ENCODE data around the gene NUCB1. TPM values are rescaled to one million over a fixed set of nuclear protein-coding genes. Genes with fewer than 3 reads are reported as not detected.

Gene NUCB1
- total RNA-seq, 1 experiment from 2014 or later: 102 TPM

GRCh38 chr19:48958006-48958405, 57.9 kb downstream of the NUCB1 start:
- no peaks in the 10 kb centered on the region for H3K9me3 ChIP-seq (ENCODE audit: control insufficient read depth, insufficient read depth, low read depth, low read length)
- ATAC-seq: no peak
- ChIA-PET CTCF (no interaction called here), POLR2A (no interaction called here)
- DNase-seq (ENCODE audit: low read depth, low spot score): no peak
- H3K27me3 ChIP-seq (ENCODE audit: control insufficient read depth, insufficient read depth, low read length): no peaks in the 10 kb centered on the region
- intact Hi-C loops (cut with micrococcal nuclease; ENCODE audit: unreplicated experiment) (no loop called here), in situ Hi-C loops (cut with HindIII; ENCODE audit: low pct_unique_long_range_greater_than_20kb, low sequenced_read_pairs) (no loop called here)
- H3K4me1 ChIP-seq (ENCODE audit: control insufficient read depth, insufficient read depth, low read length): peaks cover 18% of the 10 kb centered on the region
- no peak overlapping the region for H3K27ac ChIP-seq (ENCODE audit: low read length)
- H3K4me3 ChIP-seq (ENCODE audit: low read depth in 2 of 2, low read length in 2 of 2): no peak overlapping the region
- no peaks in the 10 kb centered on the region for H3K36me3 ChIP-seq (ENCODE audit: control insufficient read depth, insufficient read depth, low read length)
- TF ChIP-seq REST (IDR thresholded peaks at IDR 0.05; ENCODE audit: insufficient read depth in 1 of 2, low read depth in 2 of 2, low read length in 1 of 2) (no peak), SIN3A (IDR thresholded peaks at IDR 0.05; ENCODE audit: borderline replicate concordance, insufficient read depth, low read depth, low read length) (no peak), POLR2AphosphoS5 (IDR thresholded peaks at IDR 0.05; ENCODE audit: low read depth, low read length) (no peak), CTCF (IDR thresholded peaks at IDR 0.05) (no peak), TCF7L2 (IDR thresholded peaks at IDR 0.05; ENCODE audit: low read depth, low read length) (no peak)
- BruUV-seq (replicated peaks): no TSS peak

- TF ChIP-seq SIN3A (IDR thresholded peaks at IDR 0.05; ENCODE audit: borderline replicate concordance, insufficient read depth, low read depth, low read length): no peak
- TF ChIP-seq TCF7L2 (IDR thresholded peaks at IDR 0.05; ENCODE audit: low read depth, low read length): no peak
- TF ChIP-seq POLR2AphosphoS5 (IDR thresholded peaks at IDR 0.05; ENCODE audit: low read depth, low read length): no peak
- BruUV-seq (replicated peaks): no TSS peak
- no peaks in the 10 kb centered on the region for H3K27me3 ChIP-seq (ENCODE audit: control insufficient read depth, insufficient read depth, low read length)
- no peaks in the 10 kb centered on the region for H3K9me3 ChIP-seq (ENCODE audit: control insufficient read depth, insufficient read depth, low read depth, low read length)
- no peak overlapping the region for H3K4me3 ChIP-seq (ENCODE audit: low read depth in 2 of 2, low read length in 2 of 2)
- H3K27ac ChIP-seq (ENCODE audit: low read length): no peak overlapping the region
- POLR2A ChIA-PET: interaction anchor here (0.6 kb wide), 2 partner anchors 17 to 73 kb away, joined by 5 to 7 read pairs; no protein-coding TSS in a partner anchor
- in situ Hi-C loops (cut with HindIII; ENCODE audit: low pct_unique_long_range_greater_than_20kb, low sequenced_read_pairs): no loop called here
- no peaks in the 10 kb centered on the region for H3K36me3 ChIP-seq (ENCODE audit: control insufficient read depth, insufficient read depth, low read length)
- H3K4me1 ChIP-seq (ENCODE audit: control insufficient read depth, insufficient read depth, low read length): peaks cover 32% of the 10 kb centered on the region
- CTCF ChIA-PET: interaction anchor here (0.6 kb wide), 1 partner anchor 146 kb away, joined by 3 read pairs; no protein-coding TSS in a partner anchor
- ATAC-seq (no peak), DNase-seq (ENCODE audit: low read depth, low spot score) (no peak)
- intact Hi-C loops (cut with micrococcal nuclease; ENCODE audit: unreplicated experiment): no loop called here
Observed at GRCh38 chr19:48959341-48960239, 59.5 kb downstream of the NUCB1 start.

Measured in Panc1 (cell line).